SJCRH30 (cell line): ENCODE data around the gene ATP2C1. TPM values are rescaled to one million over a fixed set of nuclear protein-coding genes. Genes with fewer than 3 reads are reported as not detected.
"Not testable (repeated sequence)": the region's sequence is repeated elsewhere in the genome, so short reads cannot be mapped to it uniquely, and the experiment has no call there.

ENCODE experiments used
- DNase-seq, 2 experiments: peaks; one replicate each; pipeline ENCODE4 v3.0.0-alpha.2; 2015 to 2020
- H3K27ac ChIP-seq: fragments of 250-450 bp; sonication (Bioruptor Pico); 2 replicates; pipeline ENCODE4 v1.5.1; 2020; ENCODE audit warnings: mild to moderate bottlenecking, moderate library complexity
- H3K27me3 ChIP-seq: fragments of 250-450 bp; sonication (Bioruptor Pico); 2 replicates; pipeline ENCODE4 v1.5.1; 2020; ENCODE audit warnings: mild to moderate bottlenecking, moderate library complexity
- H3K36me3 ChIP-seq: fragments of 250-450 bp; sonication (Bioruptor Pico); 2 replicates; pipeline ENCODE4 v1.5.1; 2020; ENCODE audit warnings: mild to moderate bottlenecking, moderate library complexity
- H3K4me1 ChIP-seq: fragments of 250-450 bp; sonication (Bioruptor Pico); 2 replicates; pipeline ENCODE4 v1.5.1; 2020; ENCODE audit warnings: mild to moderate bottlenecking, moderate library complexity
- H3K4me3 ChIP-seq: fragments of 250-450 bp; sonication (Bioruptor Pico); 2 replicates; pipeline ENCODE4 v1.5.1; 2020; ENCODE audit warnings: mild to moderate bottlenecking, moderate library complexity
- H3K9me3 ChIP-seq: fragments of 250-450 bp; sonication (Bioruptor Pico); replicated peaks from 2 replicates; pipeline ENCODE4 v1.5.1; 2020; ENCODE audit warnings: mild to moderate bottlenecking, moderate library complexity
- total RNA-seq: library from RNA; depleted of rRNA; stranded (reverse); fragments of >200 nt; shearing (Covaris generic); gene quantifications from 2 replicates; pipeline ENCODE4 v1.2.3, GENCODE V29; 2014; rRNA removed

The ATP2C1 gene
- total RNA-seq: 38.2 and 40.2 TPM in 2 replicates

- Histone ChIP-seq H3K4me1 (0 out of 2 replicates have a peak, but pooled peaks cover 3% of the 10 kb centered on the region), H3K27me3 (no peaks in the 10 kb centered on the region), H3K9me3 (no peaks in the 10 kb centered on the region), H3K4me3 (peak within 1 kb of the TSS; percentile 94), H3K36me3 (no peaks in the 10 kb centered on the region), H3K27ac (peak within 1 kb of the TSS; percentile 86)
- peak; percentile 93 to 95 for DNase-seq
Measured at GRCh38 chr3:130893376-130894129, at the start of gene ATP2C1. ATP2C1 (plus strand) TSS chr3:130894084; CDS start chr3:130894770, 686 bp downstream.

GRCh38 chr3:130844462-130844861 is 49.4 kb upstream of the ATP2C1 start:
- Histone ChIP-seq H3K4me3 (no peak overlapping the region), H3K36me3 (no peaks in the 10 kb centered on the region), H3K4me1 (no peaks in the 10 kb centered on the region; the same call in 1 of the 2 replicates), H3K9me3 (no peaks in the 10 kb centered on the region), H3K27me3 (no peaks in the 10 kb centered on the region), H3K27ac (no peak overlapping the region)
- no peak for DNase-seq

GRCh38 chr3:130846181-130846580 is 47.7 kb upstream of the ATP2C1 start:
- Histone ChIP-seq H3K27me3 (no peaks in the 10 kb centered on the region), H3K4me1 (peaks cover 3% of the 10 kb centered on the region; the same call in 1 of the 2 replicates), H3K4me3 (no peak overlapping the region), H3K36me3 (no peaks in the 10 kb centered on the region), H3K9me3 (no peaks in the 10 kb centered on the region), H3K27ac (no peak overlapping the region)
- no peak for DNase-seq

GRCh38 chr3:130849091-130849552 is 44.8 kb upstream of the ATP2C1 start:
- Histone ChIP-seq H3K27ac (no peak overlapping the region), H3K4me3 (no peak overlapping the region), H3K9me3 (no peaks in the 10 kb centered on the region), H3K27me3 (no peaks in the 10 kb centered on the region), H3K4me1 (peaks cover 3% of the 10 kb centered on the region; the same call in 1 of the 2 replicates), H3K36me3 (no peaks in the 10 kb centered on the region)
- no peak for DNase-seq

GRCh38 chr3:130850044-130850797 is 43.7 kb upstream of the ATP2C1 start:
- Histone ChIP-seq H3K27ac (no peak overlapping the region), H3K4me3 (peak overlapping the region; percentile 15)

GRCh38 chr3:130850843-130851242 is 43.0 kb upstream of the ATP2C1 start:
- Histone ChIP-seq H3K36me3 (no peaks in the 10 kb centered on the region), H3K4me3 (peak overlapping the region; percentile 15), H3K27ac (no peak overlapping the region), H3K4me1 (peaks cover 3% of the 10 kb centered on the region; the same call in 1 of the 2 replicates), H3K9me3 (no peaks in the 10 kb centered on the region), H3K27me3 (no peaks in the 10 kb centered on the region)
- no peak for DNase-seq

More at GRCh38 chr3:130850044-130850797, 43.7 kb upstream of the ATP2C1 start:
- Histone ChIP-seq H3K27me3 (no peaks in the 10 kb centered on the region), H3K9me3 (no peaks in the 10 kb centered on the region), H3K36me3 (no peaks in the 10 kb centered on the region), H3K4me1 (peaks cover 3% of the 10 kb centered on the region; the same call in 1 of the 2 replicates)
- DNase-seq: peak in 1 of 2 experiments; percentile 23

GRCh38 chr3:130851277-130851676 is 42.6 kb upstream of the ATP2C1 start:
- Histone ChIP-seq H3K4me1 (peaks cover 3% of the 10 kb centered on the region; the same call in 1 of the 2 replicates), H3K27me3 (no peaks in the 10 kb centered on the region), H3K36me3 (no peaks in the 10 kb centered on the region), H3K9me3 (no peaks in the 10 kb centered on the region), H3K4me3 (no peak overlapping the region), H3K27ac (no peak overlapping the region)
- DNase-seq: no peak

GRCh38 chr3:130853581-130853980 is 40.3 kb upstream of the ATP2C1 start:
- no peak for DNase-seq
- Histone ChIP-seq H3K4me3 (no peak overlapping the region), H3K27ac (no peak overlapping the region), H3K36me3 (no peaks in the 10 kb centered on the region), H3K27me3 (0 out of 2 replicates have a peak, but pooled peaks cover 3% of the 10 kb centered on the region), H3K4me1 (peaks cover 3% of the 10 kb centered on the region; the same call in 1 of the 2 replicates), H3K9me3 (no peaks in the 10 kb centered on the region)

- DNase-seq: no peak
- 0 out of 2 replicates have a peak, but pooled peaks cover 3% of the 10 kb centered on the region for H3K27me3 ChIP-seq
- no peaks in the 10 kb centered on the region for H3K36me3 ChIP-seq
- no peaks in the 10 kb centered on the region for H3K9me3 ChIP-seq
- H3K4me3 ChIP-seq: no peak overlapping the region
- H3K27ac ChIP-seq: no peak overlapping the region
- peaks cover 3% of the 10 kb centered on the region; the same call in 1 of the 2 replicates for H3K4me1 ChIP-seq
Measured at GRCh38 chr3:130854208-130854864, 39.5 kb upstream of the ATP2C1 start.

GRCh38 chr3:130857336-130858026 is 36.4 kb upstream of the ATP2C1 start:
- no peak overlapping the region for H3K4me3 ChIP-seq
- no peaks in the 10 kb centered on the region for H3K36me3 ChIP-seq
- no peaks in the 10 kb centered on the region for H3K9me3 ChIP-seq
- H3K27me3 ChIP-seq: peaks cover 3% of the 10 kb centered on the region; the same call in 1 of the 2 replicates
- no peak for DNase-seq
- H3K4me1 ChIP-seq: no peaks in the 10 kb centered on the region
- H3K27ac ChIP-seq: no peak overlapping the region

- H3K9me3 ChIP-seq, DNase-seq, H3K27me3 ChIP-seq, H3K4me1 ChIP-seq, H3K4me3 ChIP-seq, H3K27ac ChIP-seq, H3K36me3 ChIP-seq: not testable (repeated sequence)
Measured at GRCh38 chr3:130862130-130862529, 31.8 kb upstream of the ATP2C1 start.

- Histone ChIP-seq H3K27me3 (no peaks in the 10 kb centered on the region), H3K36me3 (no peaks in the 10 kb centered on the region), H3K27ac (no peak overlapping the region), H3K4me1 (no peaks in the 10 kb centered on the region), H3K4me3 (no peak overlapping the region), H3K9me3 (no peaks in the 10 kb centered on the region)
- no peak for DNase-seq
Measured at GRCh38 chr3:130865489-130865888, 28.4 kb upstream of the ATP2C1 start.

GRCh38 chr3:130866327-130866726 is 27.6 kb upstream of the ATP2C1 start:
- Histone ChIP-seq H3K9me3 (no peaks in the 10 kb centered on the region), H3K27me3 (no peaks in the 10 kb centered on the region), H3K4me1 (no peaks in the 10 kb centered on the region), H3K36me3 (no peaks in the 10 kb centered on the region), H3K27ac (no peak overlapping the region), H3K4me3 (no peak overlapping the region)
- peak in 1 of 2 experiments; percentile 3 for DNase-seq

GRCh38 chr3:130870423-130870822 is 23.5 kb upstream of the ATP2C1 start:
- H3K27me3 ChIP-seq: no peaks in the 10 kb centered on the region

More at GRCh38 chr3:130870423-130870822, 23.5 kb upstream of the ATP2C1 start:
- H3K9me3 ChIP-seq: no peaks in the 10 kb centered on the region
- no peaks in the 10 kb centered on the region for H3K4me1 ChIP-seq
- no peaks in the 10 kb centered on the region for H3K36me3 ChIP-seq
- no peak overlapping the region for H3K4me3 ChIP-seq
- no peak for DNase-seq
- no peak overlapping the region for H3K27ac ChIP-seq
